HG03103 (cell line): Measurements from ENCODE around the gene ERVFRD-1.

Source experiments
- ATAC-seq: cut with Tn5 transposase; IDR thresholded peaks from one replicate; pipeline ENCODE4 v1.9.1; 2021; ENCODE audit warnings: low read depth; ENCODE audit not compliant: unreplicated experiment

Gene ERVFRD-1, protein sequence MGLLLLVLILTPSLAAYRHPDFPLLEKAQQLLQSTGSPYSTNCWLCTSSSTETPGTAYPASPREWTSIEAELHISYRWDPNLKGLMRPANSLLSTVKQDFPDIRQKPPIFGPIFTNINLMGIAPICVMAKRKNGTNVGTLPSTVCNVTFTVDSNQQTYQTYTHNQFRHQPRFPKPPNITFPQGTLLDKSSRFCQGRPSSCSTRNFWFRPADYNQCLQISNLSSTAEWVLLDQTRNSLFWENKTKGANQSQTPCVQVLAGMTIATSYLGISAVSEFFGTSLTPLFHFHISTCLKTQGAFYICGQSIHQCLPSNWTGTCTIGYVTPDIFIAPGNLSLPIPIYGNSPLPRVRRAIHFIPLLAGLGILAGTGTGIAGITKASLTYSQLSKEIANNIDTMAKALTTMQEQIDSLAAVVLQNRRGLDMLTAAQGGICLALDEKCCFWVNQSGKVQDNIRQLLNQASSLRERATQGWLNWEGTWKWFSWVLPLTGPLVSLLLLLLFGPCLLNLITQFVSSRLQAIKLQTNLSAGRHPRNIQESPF

DNA sequence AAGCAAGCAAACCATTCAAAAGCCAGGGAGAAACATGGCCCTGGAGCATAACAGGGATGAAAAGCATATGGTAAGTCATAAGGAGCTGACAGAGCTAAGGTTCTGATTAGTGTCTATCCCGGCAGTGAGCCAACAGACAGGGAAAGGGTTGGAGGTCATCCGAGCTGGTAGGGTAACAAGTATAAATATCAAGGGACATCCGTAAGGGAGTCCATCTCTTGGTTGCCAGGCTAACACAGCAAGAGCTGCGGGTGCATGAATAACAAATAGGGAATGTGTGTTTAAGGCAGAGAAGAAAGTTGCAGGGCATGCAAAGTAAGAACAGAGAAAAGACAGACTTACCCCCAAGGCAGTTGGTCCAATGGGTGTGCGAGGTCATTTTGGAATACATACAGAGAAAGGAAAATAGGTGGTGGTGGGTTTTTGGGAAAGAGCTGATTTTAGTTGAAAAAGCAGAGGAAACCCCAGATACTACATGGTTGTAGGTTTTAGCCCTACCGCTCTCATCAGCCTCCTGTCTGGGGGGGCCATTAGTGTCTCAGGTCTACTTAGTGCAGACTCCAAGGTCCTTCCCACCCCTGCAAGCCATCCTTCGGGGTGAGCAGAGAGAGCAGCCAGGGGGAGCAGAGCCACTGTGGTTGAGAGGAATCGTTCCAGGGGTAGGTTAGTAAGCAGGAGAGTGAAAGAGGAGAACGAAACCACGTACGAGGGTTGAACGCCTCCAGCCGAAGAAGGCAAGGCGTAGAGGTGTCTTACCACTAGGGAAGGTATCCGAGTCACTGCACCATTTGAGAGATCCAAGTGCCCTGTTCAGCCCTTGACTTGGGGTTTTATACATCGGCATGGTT lies at the start of gene ERVFRD-1:
ERVFRD-1 (minus strand) TSS at position 805 of the 848 bp plus-strand sequence. CDS start 6,415 bp downstream, outside the sequence.
- ATAC-seq: no peak

DNA sequence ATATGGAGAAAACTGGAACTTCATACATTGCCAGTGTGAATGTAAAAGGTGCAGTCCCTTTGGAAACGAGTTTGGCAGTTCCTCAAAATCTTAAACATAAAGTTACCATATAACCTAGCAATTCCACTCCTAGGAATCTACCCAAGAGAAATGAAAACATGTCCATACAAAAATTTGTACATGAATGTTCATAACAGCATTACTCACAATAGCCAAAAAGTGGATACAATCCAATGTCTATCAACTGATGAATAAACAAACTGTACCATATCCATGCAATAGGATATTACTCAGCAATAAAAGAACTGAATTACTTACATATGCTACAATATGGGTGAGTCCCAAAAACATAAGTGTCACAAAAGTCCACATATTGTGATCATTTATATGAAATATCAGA lies 48.7 kb upstream of the ERVFRD-1 start:
- ATAC-seq: no peak

DNA sequence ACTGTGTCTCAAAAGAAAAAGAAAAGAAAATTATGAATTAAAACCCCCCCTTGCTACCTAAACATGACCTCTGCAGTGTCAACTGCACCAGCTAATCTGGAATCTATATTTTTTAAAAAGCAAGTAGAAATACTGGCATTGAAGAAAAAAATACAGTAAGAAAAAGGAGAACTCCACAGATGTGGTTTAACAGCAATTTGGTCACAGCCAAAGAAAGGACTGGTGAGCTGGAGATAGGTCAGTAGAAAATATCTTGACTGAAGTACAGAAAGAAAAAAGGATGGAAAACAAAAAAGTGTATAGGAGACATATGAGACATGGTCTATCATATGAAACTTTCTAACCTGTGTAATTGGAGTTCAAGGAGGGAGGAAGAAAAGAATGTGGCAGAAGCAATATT lies 44.1 kb upstream of the ERVFRD-1 start:
- no peak for ATAC-seq

DNA sequence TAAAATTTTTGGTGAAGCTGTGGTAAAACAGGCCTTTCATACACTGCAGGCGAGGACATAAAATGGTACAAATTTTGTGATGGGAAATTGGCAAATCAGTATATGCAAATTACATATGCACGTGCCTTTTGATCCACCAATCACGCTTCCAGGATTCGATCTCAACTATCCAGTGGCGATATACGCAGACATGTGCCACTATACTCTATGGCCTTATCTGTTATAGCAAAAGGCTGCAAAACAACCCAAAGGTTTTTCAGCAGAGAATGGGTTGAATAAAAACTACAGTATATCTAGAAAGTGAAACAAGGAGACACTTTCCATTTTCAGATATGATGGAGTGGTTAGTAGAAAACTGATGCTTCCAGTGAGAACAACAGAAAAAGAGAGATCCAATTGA lies 41.9 kb upstream of the ERVFRD-1 start:
- no peak for ATAC-seq

DNA sequence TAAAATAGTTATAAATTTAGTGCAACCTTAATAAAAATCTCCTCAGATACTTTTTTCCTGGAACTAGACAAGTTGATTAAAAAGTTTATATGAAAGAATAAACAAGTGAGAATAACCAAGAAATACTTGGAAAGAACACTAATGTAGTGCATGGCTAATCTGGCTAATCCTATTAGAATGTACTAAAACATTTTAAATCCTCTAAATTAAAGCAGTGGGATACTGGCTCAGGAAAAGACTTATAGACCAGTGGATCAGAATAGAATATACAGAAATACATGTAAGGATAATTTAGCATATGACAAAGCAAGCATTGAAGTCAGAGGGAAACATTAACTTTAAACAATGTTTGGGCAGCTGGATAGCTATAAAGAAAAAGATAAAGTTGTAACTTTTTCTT lies 41.1 kb upstream of the ERVFRD-1 start:
- no peak for ATAC-seq

DNA sequence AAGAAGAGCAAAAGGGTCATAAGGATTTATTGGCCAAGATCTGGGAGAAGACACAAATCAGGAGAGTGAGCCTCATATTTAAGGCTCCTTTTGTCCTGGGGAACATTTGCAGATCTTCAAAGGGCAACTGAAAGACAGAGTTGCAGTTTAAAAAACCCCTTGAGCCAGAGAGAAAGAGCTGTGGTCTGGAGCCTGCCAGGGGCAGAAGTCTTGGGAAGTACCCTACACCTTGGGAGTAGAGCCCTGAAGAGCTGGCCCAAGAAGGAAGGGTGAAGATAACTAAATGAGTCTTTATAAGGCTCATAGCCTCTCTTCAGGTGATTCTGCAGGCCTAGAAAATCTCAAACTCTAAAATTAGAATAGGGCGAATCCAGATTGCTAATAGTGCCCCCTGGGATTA lies 40.0 kb upstream of the ERVFRD-1 start:
- no peak for ATAC-seq

DNA sequence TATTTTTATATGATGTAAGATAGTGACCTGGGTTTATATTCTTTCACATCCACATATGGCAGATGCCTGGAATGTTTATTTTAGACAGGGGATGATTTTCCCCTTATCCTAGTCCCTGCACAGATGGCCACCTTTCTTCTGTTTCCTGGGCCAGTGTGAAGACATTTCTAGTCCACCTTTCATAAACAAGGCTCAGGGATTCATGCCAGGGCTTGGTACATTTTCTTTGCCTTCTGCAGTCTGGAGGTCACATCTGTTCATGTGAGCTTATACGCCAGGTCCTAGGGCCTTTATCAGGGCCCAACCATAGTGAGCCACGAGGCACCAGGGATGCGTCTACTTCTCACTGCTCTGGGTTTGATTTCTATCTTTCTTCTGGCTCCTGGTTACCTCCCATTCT lies 38.0 kb upstream of the ERVFRD-1 start:
- no peak for ATAC-seq

DNA sequence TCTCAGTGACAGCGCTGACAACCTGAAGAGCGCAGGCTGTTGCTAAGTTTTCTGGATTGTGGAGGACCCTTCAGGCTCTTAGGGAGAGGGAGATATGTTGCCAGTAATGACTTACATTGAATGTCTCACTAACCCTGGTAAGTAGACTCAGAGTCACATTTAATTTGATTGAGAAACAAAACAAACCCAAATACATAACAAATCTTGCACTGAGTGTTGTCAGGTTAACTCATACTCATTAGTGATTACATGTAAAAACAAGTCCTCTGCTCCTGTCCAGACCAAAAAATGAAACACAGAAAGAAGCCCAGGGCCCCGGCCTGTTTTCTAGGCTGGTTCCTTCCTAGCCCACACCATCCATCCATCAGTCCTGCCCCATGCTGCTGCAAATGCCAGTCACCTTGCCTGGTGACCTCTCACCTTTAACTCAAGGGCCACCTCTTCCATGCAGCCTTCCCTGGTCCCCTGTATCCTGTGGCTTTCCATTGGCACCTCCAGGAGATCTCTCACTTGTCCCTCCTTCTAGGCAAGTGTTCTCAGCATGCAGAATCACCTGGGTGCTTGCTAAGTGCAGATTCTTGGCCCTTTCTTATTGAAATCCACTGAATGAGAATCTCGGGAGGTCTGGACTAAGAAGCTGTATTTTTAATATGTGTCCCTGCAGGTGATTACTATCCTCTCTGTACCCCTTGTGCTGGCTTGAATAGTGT lies 34.7 kb upstream of the ERVFRD-1 start:
- ATAC-seq: no peak

DNA sequence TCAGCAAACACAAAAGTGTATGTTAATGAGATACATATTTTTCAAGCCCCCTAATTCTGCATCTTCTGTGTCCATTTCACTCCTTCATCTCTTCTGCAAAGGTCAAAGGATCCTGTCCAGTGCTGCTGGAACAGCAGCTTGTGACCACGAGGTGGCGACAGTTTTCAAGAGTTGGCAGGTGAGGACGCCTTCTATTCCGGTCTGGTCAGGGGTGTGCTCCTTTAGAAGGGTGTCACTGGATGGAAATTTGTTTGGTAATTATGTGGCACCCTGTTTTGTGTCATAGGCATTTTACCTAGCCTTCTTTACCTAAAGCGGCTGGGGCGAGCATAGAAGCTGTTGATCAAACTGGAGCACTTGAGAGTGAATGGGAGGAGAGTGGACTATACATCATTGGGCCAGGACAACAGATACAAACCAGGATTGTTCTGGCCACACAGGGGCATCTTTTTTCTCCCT lies 32.9 kb upstream of the ERVFRD-1 start:
- ATAC-seq: peak; percentile 75

DNA sequence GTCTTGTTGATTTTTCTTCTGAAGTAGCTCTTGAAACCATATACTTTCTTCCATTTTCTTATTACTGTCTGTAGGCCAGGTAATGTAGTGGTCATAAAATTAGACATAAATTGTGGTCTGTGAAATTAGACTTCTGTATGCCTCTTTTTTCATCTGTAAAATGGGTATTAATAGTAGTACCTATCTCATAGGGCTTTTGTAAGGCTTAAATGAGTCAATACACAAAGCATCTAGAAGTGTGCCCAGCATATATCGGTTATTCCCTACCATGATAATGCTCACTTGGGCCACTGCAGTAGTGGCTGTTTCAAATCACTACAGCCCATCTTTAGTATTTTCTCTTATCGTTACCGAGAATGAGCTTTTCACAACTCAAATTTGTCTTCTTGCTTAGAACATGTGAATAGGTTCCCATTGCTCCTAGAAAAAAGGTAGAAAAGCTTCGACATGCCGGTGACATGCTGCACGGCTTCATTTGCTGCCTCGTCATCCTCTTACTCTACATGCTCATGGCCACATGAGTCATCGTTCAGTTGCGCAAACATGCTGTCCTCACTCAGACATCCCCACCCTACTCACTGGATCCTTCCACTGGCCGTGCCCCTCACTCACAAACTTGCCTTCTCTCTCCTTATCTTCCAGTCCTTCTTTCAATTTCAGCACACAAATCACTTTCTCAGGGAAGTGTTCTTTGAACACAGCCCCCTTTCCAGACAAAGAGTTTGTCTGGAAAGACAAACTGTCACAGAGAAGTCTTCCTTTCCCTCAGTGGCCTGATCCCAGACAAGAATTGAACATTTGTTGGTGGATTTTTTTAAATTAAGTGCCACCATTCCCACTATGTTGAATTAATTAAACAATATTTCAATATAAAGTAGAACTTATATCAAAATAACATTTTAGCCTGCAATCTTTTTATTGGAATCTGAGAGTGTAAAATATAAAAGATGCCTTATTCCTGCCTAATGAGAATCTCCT lies 32.2 kb upstream of the ERVFRD-1 start:
- ATAC-seq: no peak

DNA sequence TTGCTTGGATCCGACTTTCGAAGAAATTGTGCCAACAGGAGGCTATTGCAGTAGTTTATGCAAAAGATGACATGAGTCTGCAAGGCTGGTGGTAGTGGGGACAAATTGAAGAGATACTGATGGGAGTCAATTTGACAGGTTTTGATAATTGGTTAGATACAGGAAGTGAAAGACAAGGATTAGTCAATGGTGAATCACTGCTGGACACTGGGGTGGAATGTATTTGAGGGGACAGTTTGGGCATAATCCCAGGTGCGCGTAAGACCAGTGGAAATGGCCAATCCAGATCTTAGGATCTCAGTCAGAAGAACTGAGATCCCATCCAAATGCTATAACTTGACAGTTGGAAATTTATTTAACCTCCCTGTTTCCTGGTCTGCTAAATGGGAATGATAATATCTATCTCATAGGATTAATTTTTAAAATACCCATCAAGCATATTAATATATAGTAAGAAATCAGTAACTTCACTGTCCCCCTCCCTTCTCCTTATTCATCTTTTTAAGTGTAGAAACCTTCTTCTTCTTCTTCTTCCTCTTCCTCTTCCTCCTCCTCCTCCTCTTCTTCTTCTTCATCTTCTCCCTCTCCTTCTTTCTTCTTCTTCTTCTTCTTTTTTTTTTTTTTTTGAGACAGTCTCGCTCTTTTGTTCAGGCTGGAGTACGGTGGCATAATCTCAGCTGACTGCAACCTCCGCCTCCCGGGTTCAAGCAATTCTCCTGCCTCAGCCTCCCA lies 30.9 kb upstream of the ERVFRD-1 start:
- no peak for ATAC-seq

DNA sequence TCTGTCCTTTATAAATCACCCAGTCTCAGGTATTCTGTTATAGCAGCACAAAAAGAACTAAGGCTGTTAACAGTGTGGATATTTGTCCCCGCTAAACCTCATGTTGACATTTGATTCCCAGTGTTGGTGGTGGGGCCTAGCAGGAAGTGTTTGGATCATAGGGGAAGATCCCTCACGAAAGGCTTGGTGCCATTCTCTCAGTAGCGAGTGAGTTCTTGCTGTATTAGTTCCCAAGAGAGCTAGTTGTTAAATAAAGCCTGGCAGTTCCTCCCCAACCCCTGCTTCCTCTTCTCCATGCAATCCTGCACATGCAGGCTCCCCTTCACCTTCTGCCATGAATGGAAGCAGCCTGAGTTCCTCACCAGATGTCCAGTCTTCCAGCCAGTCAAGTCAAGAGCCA lies 29.8 kb upstream of the ERVFRD-1 start:
- ATAC-seq: no peak

DNA sequence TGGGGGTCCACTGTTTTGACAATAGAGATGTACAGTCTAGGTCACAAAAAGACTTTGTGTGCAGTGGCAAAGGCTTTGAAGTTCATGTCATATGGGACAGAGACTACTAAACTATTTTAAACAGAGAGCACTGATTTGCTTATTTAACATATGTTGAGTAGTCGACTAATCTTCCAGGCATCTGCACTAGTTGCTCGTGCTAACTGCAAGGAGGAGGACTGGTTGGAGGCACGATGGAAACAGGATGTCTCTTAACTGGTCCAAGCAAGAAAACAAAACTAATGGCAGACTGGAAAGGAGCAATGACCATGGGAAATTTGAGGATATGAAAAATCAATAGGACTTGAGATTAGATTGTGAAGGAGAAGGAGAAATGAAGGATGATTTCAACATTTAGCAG lies 28.5 kb upstream of the ERVFRD-1 start:
- ATAC-seq: no peak

DNA sequence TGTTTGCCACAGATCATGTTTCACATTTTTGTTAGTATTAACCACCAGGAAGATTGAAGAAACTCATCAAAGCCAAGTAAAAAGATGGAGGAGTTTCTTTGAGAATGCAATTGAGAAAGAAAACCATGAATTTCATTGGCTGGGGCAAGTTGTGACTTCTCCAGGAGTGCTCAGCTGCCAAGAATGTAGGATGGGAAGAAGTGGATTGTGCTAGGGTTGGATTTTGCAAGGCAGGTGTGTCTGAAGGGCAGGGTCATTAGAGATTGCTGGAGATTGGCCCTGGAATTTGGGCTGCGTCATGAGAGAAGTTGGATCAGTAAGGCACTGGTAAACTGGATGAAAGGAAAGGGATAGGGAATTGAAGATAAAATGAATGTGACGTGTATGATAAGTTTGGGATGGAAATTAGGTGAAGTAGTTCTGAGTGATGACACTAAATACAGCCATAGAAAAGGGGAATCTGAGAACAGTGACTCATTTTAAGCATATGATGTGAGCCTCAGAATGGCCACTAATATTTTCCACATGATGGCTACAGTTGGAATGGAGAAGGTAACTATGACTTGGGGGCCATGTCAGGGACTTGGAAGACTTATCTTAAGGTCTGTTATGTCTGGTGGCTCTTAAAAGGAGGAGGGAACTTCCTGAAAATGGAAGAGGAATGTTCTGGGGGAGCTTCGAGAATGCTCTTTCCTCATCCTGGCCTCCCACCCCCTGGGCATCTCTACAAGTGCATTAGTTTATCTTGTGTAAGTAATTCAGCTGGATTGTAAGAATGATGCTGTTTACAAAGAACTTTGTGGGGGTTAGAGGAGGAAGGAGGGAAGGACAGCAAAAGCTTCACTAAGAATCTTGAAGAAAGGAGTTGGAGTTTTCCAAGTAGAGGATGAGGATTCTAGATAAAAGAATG lies 27.8 kb upstream of the ERVFRD-1 start:
- ATAC-seq: no peak

DNA sequence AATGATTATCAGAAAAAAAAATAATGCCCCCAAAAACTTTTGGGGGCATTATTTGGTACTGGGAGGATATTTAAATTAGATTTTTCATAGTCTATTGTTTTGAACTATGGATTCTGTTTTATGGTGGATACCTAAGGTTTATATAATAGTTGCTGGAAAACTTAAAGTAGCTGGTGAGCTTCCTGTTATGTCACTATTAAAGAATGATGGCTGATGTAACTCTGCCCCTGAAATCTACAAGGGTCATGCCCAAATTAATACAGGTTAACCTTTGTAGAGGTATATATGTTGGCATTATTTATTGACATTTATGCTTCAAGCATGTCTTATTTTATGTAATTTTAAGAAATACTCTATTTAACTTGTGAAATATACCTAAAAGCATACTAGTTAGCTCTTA lies 25.3 kb upstream of the ERVFRD-1 start:
- ATAC-seq: no peak

DNA sequence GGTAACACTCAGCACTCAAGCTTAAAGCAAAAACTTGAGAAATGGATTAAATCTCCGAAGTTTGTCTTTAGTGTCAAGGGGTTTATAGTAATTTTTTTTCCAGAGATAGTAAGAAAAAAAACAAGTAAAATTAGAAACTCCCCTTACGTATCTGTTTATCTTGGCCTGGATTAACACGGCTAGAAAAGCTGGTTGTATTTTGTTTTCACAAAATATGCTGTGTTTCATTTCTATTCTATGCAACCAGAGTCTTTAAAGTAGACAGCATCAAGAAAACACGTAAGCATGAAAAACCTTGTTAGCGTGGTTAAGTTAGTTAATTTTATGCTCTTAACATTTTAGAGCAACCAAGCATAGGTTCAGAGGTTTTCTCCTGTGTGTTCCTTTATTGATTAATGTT lies 21.8 kb upstream of the ERVFRD-1 start:
- ATAC-seq: no peak

DNA sequence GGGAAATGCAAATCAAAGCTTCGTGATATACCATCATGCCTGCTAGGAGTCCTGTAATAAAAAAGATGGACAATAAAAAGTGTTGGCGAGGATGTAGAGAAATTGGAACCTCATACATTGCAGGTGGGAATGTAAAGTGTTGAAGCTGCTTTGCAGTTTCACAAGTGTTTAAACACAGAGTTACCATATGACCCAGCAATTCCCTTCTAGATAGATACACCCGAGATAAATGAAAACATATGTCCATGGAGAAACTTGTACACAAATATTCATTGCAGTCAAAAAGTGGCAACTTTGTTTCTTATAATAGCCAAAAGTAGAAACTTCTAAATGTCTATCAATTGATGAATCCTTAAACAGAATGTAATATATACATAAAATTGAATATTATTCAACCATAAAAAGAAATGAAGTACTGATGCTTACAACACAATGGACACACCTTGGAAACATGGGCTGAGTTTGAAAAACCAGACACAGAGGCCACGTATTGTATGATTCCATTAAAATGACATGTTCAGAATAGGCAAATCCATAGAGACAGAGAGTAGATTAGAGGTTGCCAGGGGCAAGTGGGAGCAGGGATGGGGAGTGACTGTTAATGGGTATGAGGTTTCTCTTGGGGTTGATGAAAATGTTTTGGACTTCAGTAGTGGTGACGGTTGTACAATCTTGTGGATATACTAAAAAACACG lies 20.8 kb upstream of the ERVFRD-1 start:
- no peak for ATAC-seq
